GM18499 (cell line): ENCODE data around the gene RUNX3.
A peak's percentile ranks its signal among the peaks of the same experiment; 100 is the strongest.

ENCODE experiments used
- ATAC-seq: cut with Tn5 transposase; IDR thresholded peaks from one replicate; pipeline ENCODE4 v1.9.1; 2021; ENCODE audit warnings: moderate number of reproducible peaks; ENCODE audit not compliant: insufficient read depth, unreplicated experiment

The RUNX3 gene

GRCh38 chr1:24963943-24964693, 34.0 kb upstream of the RUNX3 start:
- ATAC-seq: no peak

- ATAC-seq: no peak
These were observed 33.2 kb upstream of the RUNX3 start for GRCh38 chr1:24963099-24963872.

- no peak for ATAC-seq
These were observed 32.1 kb upstream of the RUNX3 start for GRCh38 chr1:24961961-24962861.

GRCh38 chr1:24961334-24961733, 31.3 kb upstream of the RUNX3 start:
- no peak for ATAC-seq

GRCh38 chr1:24960071-24960801, 30.2 kb upstream of the RUNX3 start:
- ATAC-seq: no peak

- ATAC-seq: no peak
These were observed 29.5 kb upstream of the RUNX3 start for GRCh38 chr1:24959623-24959975.

- no peak for ATAC-seq
These were observed 28.9 kb upstream of the RUNX3 start for GRCh38 chr1:24958766-24959622.

GRCh38 chr1:24957808-24958752, 28.0 kb upstream of the RUNX3 start:
- no peak for ATAC-seq

GRCh38 chr1:24957016-24957807, 27.1 kb upstream of the RUNX3 start:
- no peak for ATAC-seq

- no peak for ATAC-seq
These were observed 25.8 kb upstream of the RUNX3 start for GRCh38 chr1:24955779-24956365.

GRCh38 chr1:24955161-24955560, 25.1 kb upstream of the RUNX3 start:
- peak; percentile 55 for ATAC-seq

GRCh38 chr1:24954631-24955030, 24.6 kb upstream of the RUNX3 start:
- no peak for ATAC-seq

- no peak for ATAC-seq
These were observed 23.9 kb upstream of the RUNX3 start for GRCh38 chr1:24954022-24954421.

- no peak for ATAC-seq
These were observed 22.4 kb upstream of the RUNX3 start for GRCh38 chr1:24952413-24952841.

GRCh38 chr1:24951810-24952412, 21.8 kb upstream of the RUNX3 start:
- ATAC-seq: no peak

- no peak for ATAC-seq
These were observed 21.3 kb upstream of the RUNX3 start for GRCh38 chr1:24951337-24951736.
